ENCODE results near the gene PIGV.
A peak's percentile ranks its signal among the peaks of the same experiment; 100 is the strongest.

PIGV gene

DNA sequence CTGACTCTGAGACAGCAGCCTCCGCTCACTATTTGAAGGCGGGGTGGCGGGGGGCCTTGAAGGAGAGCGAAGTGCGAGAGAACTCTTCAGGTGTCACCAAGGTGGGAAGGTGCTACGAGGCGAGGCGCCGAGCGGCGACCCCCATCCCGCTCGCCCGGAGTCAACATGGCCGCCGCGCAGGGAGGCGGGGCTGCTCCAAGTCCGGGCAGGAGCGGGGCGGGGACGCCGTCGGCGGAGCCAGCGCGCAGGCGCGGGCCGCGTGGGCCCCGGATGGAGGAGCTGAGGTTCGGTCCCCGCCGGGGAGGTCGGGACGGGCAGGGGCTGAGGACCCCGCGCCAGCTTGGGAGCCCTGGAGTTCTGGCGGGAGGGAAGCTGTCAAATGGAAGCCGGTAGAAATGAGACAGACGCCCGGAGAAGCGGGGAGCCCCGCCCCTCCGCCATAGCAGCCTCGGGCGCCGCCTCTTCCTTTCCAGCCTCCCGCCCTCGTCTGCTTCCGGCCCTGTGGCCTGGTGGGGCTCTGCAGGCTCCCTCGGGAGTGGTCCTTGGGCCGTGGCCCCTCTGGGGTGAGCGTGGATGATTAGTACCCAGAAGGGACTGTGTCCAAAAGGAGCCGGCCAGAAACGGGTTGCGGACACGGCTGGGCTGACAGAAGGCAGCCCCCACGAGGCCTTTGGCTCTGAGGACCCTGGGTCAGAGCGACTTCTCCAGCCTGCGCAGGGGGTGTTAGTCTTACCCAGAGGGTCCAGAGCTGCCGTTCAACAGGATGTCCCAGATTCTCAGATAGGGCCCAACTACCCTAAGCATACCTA, at the start of gene PIGV:
PIGV (plus strand) TSS at position 245 of the 809 bp plus-strand sequence. CDS start 2,866 bp downstream, outside the sequence.
- DNase-seq: peak; percentile 87

DNA sequence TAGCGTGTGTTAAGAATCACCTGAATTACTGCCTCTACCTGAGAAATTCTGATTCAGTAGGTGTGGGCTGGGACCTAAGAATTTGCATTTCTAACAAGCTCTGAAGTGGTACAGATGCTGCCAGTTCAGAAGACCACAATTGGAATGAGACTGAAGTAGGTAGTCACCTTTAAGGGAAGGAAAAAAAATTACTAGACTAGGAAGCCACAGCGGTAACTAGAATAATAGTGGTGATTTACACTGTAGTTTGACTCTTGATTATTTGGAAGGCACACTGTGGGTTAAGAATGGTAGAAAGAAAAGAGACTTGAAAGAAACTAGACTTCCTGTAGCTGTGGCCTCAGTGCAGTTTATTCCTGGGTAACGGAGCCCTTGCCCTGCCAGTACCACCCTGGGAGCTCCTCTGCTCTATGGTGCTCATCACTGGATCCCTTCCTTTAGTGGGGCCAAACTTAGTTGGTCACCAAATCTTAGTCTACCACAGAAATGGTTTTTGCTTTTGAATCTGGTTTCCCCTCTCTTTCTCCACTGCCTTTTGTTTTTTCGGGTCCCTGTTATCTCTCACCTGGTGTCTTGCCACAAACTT, 48.3 kb upstream of the PIGV start:
- no peak for DNase-seq

DNA sequence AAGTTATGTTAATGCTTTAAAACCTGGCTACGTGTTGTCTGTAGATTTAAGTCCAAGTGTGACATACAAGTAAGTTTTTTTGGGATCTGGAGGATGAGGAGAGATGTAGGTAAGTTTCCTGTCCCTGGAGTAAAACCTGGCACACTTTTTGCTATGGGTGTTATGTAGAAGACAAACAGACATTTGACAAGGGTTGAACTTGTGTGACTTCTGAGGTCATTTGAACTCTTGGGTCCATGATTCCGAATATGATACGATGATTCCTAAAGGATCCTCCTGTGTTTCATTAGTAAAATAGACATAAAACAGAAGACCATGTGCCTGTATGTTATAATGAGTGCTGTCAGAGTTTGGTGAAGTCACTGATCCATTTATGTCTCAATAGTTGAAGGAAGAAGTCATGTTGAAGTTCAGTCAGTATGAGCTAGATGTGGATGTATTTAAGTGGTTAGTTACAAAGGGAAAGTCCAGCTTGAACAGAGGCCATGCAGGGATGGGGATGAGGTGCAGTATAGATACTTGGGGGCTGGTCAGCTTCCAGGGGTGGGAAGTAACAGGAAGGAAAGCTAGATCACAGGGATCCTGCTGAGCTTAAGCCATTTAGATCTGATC, 47.6 kb upstream of the PIGV start:
- no peak for DNase-seq

DNA sequence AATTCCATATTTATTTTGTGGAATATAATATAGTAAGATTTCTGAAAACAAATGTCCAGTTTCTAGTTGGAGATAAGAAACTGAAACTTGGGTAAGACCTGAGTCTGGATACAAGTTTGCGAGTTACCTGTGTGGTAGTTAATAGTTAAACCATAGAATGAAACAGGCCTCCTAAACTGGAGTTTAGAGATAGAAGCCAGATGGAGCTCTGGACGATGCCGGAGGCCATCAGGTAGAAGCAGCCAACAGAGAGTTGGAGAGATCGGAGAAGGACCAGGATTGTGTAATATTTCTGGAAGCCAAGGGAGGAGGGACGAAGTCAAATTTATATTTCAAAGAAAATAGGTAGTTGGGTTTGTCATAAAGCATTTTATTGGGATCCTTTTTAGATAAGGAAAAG, 46.8 kb upstream of the PIGV start:
- DNase-seq: no peak

DNA sequence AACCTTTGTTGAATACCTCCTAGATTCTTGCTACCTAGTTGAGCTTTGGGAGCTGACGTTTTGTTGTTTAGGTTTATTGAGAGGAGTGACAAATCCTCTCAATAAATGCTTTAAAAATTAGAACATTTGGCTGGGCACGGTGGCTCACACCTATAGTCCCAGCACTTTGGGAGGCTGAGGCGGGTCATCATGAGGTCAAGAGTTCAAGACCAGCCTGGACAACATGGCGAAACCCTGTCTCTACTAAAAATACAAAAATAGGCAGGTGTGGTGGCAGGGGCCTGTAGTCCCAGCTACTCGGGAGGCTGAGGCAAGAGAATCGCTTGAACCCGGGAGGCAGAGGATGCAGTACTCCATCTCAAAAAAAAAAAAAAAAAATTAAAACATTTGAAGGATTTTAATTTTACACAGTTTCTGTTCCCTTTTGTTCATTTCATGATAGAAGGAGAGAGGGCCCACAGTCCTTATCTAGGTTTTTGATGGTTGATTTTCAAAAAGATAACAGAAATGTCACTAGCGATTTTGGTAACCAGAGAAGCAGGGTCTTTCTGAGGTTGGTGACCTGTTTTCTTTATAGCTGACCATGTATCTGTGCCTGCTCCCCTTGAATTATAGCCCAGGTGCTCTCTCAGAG, 44.2 kb upstream of the PIGV start:
- DNase-seq: no peak

DNA sequence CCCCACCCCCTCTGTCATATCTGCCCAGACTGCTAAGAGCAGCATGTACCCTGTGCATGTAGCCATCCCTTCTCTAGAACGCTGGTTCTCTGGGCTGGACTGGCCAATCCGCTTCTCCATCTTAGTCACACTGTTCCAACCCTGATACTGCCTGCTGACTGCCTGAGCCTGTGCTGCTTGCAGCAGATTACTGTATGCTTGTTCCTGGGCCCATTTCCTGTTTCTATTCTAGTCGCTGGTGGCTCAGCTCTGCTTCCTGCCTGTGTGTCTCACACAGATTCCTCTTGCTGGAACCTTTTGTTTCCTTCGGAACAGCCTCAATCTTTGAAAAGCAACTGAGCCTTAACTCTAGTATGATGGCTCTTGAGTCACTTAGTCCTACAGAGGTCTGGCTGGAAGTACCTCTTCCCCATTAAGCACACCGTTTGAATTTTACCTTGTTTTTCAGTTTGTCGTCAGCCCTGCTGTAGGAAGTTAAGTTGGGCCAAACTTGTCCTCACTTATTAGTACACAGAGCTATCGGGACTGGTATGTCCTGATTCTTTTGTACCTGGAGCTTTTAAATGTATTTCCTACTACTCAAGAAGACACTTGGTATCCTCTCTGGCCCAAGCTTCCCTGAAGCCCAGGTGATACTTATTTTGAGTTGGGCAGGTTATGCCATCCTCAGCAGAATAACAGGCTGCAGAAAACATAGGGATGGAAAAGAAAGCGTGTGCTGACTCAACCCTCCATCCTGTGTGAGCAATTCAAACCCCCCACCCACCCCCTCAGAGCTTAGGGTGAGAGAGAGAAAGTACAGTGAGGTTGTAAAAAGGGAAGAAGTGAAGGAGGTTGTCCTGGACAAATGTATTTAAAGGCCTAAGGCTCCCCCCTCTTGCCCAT, 43.4 kb upstream of the PIGV start:
- DNase-seq: peak; percentile 66

DNA sequence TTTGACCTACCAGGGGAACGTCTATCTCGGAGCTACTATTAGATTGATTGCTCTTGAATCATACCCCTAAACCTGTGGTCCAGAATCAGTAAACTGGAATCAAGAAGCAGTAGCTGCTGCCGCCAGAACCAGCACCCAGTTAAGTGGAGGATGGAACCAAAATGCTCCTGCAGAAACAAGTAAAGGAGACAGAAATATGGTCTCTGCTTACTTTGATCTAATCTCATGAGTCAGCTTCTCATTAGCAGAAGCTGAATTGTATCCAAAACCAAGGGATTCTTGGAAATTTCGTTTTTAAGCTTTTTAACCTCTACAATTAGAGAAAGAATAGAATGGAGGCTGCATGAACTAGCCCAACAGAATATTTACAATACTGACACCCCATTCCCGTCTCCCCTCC, 42.6 kb upstream of the PIGV start:
- no peak for DNase-seq

DNA sequence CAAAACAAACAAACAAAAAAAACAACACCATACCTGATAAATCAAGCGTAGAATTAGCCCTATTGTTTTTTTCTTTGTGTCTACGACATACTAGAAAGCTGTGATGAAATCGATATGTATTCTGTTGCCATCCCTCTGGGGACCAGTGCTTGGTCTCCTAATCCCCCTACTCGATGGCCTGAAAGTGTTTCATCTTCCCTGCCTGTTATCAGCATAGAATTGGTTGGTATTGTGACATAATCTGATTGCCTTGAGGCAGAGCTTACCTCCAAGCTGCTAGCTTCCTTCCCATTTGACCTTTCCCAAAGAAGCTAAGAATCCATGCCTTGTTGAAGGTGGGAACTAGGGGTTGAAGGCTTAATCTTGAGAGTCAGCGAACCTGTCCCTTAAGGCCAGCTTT, 40.7 kb upstream of the PIGV start:
- DNase-seq: no peak

DNA sequence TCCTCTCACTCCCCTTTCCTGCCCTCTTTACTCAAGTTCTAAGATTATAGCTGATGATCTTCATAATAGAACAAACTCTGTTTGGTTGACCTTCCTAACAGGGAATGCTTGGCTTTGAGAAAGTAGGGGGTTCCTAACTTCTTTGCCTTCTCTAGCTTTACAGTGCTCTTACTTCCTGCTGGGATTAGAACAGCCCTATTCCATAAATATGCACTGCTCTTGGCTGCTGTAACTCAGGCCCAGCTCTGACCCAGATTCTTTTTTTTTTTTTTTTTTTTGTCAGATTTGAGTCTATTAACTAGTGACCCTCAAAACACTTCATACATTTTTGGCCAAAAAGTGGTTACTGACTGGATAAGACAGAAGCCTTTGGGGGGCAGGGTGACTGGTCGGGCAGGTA, 39.4 kb upstream of the PIGV start:
- no peak for DNase-seq

DNA sequence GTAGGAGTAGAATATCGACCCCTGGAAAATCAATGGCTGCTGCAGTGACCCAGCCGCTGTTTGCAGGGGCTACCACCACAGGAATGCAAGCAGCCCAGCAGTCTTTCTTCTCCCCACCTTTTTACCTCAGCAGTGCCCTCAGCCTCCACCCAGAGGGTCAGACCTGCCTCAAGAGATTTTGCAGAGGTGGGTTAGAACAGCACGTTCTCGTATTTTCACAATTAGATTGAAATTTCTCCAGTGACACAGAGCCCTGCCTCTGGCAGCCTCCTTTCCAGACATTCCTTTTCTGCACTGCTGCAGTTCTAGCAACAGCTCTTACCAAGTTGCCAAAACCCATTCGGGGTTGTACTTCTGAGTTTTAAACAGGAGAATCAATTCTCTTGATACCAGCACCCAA, 38.3 kb upstream of the PIGV start:
- no peak for DNase-seq

DNA sequence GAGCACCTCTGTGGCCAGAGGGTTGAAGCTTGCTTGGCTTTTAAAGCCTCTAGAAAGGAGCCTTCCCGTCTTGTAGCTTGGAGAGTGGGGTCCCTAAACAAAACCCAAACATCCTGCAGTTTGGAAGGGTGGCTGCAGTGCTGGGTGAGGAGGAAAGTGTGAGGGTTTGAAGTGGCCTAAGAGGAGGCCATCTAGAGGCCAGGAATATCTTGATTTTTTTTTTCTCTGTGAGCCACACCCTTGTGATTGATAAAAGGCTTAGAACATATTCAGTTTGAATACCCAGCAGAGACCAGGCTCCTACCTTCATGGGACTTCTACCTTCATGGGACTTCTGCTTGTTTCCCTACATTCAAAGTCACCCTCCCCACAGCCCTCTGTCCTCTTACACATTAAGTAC, 37.3 kb upstream of the PIGV start:
- no peak for DNase-seq

DNA sequence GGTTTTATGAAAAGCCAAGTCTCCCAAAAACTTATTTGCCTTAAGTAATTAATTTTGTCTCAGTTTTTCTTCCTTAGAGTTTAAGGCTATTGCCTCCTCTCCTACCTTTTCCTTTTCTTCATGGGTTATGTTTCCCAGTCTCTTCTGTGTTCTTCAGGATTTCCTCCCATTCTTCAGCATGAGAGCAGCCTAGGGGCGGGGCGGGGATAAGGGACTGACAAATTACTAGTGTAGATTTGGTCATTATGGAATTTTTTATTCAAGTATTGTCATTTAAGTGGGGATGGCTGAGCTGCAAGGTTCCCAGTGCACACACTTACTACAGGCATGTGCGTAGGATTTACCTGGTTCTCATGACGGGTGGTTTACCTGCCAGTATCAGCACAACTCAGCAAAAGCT, 35.2 kb upstream of the PIGV start:
- DNase-seq: no peak

DNA sequence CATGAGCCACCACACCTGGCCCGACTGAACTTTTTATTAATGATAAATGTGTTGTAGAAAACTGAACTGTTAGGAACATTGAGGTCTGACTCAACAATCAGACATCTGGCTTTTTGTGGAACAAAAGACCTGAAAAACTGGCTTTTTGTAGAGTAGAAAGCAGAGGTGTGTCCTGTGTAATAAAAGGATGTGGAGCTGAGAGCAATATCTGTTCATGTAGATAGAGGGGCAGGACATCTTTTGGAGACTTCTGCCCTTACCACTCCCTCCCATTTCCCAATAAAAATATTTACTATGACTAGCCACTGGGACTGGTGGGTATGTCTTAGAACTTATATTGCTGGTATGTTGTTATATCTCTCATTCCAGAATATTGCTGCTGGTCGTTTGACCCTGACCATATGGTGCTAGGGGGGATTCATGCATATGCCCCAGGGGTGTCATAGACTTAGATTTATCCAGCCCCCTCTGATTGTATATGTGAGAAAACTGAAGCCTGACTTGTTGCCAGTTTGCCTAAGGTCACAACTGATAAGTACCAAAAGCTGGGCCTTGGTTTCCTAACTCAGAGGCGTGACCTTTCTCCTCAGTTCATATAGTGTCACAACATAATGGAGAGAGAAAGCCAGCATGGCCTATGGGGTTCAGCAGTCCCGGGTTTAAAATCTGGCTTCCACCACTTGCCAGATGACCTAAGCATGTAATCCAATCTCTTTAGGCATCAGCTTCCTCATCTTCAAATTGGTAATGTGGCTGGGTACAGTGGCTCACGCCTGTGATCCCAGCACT, 33.5 kb upstream of the PIGV start:
- DNase-seq: no peak

DNA sequence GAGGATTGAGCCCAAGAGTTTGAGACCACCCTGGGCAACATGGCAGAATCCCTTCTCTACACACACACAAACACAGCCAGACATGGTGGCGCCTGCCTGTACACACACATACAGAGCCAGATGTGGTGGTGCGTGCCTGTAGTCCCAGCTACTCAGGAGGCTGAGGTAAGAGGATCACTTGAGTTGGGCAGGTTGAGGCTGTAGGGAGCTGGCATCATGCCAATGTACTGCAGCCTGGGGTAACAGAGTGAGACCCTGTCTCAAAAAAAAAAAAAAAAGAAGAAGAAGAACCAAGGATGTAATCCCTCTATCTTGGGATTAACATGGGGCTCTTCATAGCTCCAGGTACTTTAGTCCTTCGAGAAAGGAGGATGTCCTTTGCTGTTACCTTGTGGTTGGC, 29.4 kb upstream of the PIGV start:
- DNase-seq: no peak

DNA sequence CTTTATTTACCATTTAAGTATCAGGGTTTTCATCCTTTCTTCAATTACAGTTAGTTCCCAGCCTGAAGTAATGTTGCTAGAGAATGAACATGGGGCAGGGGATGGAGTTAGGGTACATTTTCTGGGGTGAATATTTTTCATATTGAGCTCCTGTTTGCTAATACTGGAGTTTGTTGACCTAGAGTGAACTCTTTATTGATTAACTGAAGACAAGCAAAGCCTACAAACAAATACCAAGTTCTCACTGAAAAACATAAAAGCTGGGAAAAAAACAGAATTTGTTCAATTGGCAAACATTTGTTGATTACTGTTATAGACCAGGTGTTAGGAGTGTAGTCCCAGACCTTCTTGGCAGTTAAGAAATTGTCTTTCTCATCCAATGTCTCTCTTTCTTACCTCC, 28.2 kb upstream of the PIGV start:
- DNase-seq: no peak

DNA sequence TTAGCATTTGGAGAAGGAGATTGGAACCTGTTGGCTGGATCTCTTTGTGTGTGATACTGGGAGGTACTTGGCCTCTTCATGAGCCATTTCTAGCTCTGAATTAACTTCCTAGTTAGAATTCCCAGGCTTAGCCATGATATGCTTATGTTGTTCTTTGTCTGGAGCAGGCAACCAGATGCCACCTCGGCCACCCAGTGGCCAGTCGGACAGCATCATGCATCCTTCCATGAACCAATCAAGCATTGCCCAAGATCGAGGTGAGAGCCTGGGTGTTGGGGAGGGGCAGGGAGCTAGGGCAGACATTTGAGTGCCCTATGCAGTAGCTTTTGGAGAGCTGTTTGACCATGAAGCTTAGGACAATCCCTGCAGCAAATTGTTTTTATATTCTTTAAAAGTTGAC, 26.5 kb upstream of the PIGV start:
- no peak for DNase-seq

DNA sequence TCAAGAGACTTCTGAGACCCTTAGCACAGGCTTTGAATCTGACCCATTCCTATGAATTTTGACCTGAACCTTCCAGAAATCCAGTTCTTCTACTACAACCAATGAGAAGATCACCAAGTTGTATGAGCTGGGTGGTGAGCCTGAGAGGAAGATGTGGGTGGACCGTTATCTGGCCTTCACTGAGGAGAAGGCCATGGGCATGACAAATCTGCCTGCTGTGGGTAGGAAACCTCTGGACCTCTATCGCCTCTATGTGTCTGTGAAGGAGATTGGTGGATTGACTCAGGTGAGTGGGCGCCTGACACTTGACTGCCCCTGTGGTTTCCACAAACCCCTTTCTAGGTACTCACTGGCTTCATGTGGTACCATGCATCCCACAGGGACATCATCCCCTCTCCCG, 20.0 kb upstream of the PIGV start:
- DNase-seq: no peak

DNA sequence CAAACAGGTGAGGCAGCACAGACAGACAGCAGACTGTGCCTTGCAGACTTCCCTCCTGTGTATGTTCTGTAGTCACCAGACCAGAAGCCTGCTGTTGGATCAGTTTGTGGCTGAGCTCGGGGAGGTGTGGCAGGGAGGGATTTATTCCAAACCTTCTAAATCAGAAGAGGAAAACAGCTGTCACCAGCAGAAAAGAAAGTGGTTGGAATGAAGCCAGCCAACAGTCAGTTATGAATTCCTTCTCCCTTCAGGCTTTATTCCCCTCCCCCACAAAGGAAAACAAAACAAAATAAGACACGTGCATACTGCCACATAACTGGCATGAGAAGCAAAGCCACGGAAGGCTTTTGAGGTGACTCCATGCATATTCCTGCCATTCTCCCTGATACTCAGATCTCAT, 19.0 kb upstream of the PIGV start:
- DNase-seq: no peak

DNA sequence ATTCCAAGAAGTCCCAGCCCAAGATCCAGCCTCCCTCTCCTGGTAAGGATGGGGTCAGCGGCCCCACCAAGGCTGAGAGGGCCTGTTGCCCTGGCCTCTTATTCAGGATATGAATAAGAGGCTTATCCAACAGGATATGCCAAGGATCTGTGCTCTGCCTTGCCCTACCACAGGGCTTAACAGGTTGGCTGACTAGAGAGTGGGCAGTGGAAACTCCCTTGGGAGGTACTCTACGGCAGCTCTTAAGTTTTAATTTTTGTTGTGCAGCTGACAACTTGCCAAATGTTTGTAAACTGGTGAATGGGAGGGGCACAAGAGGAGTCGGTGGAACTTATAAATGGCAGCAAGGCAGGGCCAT, 16.5 kb upstream of the PIGV start:
- no peak for DNase-seq

DNA sequence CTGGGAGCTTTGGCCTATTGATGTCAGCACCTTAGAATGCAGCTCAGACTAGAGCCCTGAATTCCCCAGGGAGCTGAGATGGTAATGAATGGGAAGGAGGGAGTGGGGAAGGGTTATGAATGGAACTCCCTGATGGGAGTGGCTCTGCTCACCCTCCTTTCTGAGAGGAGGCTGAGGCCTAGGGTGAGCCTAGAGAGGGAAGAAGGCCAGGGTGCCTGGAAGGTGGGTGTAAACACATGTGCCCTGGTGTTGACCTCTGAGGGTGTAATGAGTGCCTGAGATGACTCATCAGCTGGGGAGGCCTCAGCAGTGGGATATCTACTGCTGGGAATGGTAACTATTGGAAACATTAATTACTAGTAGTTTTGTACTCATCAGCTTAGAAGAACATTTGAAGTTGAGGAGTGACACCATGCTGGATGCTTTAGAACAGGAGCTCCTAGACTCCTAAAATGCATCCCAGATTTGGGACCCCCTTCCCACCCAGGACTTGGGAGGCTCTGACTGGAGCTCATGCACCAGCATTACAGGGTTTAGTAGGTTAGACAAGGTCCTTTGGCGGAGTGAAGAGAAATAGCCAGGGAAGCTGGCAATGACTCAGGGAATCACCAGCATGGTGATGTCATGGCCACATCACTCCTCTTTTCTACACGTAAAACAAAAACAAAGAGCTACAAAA, 16.0 kb upstream of the PIGV start:
- DNase-seq: no peak

DNA sequence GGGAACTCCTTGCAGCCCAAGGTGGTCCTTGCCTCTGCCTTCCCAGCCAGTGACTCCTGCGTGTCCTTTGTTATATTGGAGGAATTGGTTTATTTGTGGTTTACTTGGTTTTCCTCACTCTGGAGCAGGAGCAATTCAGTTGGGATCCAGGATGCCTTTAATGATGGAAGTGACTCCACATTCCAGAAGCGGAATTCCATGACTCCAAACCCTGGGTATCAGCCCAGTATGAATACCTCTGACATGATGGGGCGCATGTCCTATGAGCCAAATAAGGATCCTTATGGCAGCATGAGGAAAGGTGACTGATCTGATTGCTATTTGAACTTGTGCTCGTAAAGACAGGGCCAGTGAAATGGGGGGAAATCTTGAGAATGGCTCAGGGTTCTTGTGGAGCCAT, 15.1 kb upstream of the PIGV start:
- DNase-seq: no peak

DNA sequence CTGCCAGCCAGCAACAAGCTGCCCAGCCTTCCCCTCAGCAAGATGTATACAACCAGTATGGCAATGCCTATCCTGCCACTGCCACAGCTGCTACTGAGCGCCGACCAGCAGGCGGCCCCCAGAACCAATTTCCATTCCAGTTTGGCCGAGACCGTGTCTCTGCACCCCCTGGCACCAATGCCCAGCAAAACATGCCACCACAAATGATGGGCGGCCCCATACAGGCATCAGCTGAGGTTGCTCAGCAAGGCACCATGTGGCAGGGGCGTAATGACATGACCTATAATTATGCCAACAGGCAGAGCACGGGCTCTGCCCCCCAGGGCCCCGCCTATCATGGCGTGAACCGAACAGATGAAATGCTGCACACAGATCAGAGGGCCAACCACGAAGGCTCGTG, 13.3 kb upstream of the PIGV start:
- DNase-seq: no peak

All from stimulated activated CD4-positive, alpha-beta T cell treated with anti-CD3 and anti-CD28 coated beads, Interleukin-12 subunit alpha, Interleukin-12 subunit beta, amount 100 ng/mL, for 4 hours (primary cell).